Cardiac fibroblast (primary cell): ENCODE results near the gene TMC6.
"Not testable (repeated sequence)": the region's sequence is repeated elsewhere in the genome, so short reads cannot be mapped to it uniquely, and the experiment has no call there.

ENCODE experiments used
- DNase-seq, 2 donors: peaks; one replicate each; pipeline versions ENCODE4 v3.0.0 to v3.0.0-alpha.2; 2010; ENCODE audit warnings: low read depth in 2 of 2
- H3K4me3 ChIP-seq, 2 donors: replicated peaks in 1 of 2; 1 replicate in 1 of 2; 2 replicates in 1 of 2; pipeline ENCODE4 v1.5.1; 2011; ENCODE audit warnings: low read depth in 2 of 2, low read length in 2 of 2, mild to moderate bottlenecking in 2 of 2, moderate library complexity in 1 of 2
- CTCF ChIP-seq: IDR thresholded peaks from one replicate; pipeline ENCODE4 v1.5.1; 2011; ENCODE audit warnings: low read depth, mild to moderate bottlenecking, low read length, inconsistent platforms

TMC6 gene

GRCh38 chr17:78088529-78088928, 40.0 kb downstream of the TMC6 start:
- no peak overlapping the region for H3K4me3 ChIP-seq
- no peak for DNase-seq
- no peak for TF ChIP-seq CTCF

DNA sequence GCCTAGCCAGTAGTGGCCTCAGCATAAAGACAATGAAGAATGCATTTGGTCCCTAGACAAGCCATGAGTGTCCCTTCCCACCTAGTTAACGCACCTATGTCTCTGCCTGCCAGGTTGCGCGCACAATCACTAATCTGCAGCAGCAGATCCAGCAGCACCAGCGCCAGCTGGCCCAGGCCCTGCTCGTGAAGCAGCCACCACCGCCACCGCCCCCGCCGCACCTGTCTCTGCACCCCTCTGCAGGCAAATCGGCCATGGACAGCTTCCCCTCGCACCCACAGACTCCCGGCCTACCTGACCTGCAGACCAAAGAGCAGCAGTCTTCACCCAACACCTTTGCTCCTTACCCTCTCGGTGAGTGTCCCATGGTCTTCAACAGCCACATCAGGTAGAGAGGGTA, 41.8 kb downstream of the TMC6 start:
- no peak overlapping the region for H3K4me3 ChIP-seq
- TF ChIP-seq CTCF = no peak
- no peak for DNase-seq

DNA sequence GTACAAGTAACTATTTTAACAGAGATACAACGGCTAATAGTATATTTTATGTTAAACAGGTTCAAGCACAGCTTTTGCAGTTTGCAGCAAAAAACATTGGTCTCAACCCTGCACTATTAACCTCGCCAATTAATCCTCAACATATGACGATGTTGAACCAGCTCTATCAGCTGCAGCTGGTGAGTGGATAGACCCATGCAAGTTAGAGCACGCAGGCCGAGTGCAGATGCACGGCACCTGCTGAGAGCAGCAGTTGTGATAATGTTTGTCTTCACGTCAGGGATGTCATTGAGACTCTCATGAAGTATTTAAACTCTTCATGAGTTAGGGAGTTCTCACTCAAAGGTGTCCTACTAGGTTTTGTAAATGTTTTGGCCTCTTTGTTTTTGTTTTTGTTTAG, 45.6 kb downstream of the TMC6 start:
- DNase-seq = no peak
- TF ChIP-seq CTCF = no peak
- H3K4me3 ChIP-seq = no peak overlapping the region

DNA sequence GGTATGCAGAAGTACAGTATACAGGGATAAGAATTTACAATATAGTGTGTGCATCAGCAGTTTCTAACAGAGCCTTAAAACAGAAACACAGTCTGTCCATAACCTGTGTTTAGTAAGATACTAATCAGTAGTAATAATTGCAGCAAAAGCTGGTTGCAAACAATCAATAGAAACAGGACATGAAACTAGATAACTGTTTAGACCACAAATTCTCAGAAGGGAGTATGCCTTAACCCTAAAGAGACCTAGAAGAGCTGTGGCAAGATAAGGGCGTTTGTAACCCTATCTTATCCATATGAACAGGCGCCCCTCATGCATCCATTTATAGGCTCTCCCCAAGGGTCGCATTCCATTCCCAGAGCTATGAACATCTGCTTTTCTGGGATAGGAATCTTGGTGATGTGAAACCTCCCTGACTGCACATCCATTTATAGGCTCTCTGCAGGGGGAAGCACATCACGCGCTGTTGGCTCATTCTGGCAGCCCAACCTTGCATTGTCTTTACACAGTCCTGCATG, 46.1 kb downstream of the TMC6 start:
- DNase-seq, H3K4me3 ChIP-seq: not testable (repeated sequence)

DNA sequence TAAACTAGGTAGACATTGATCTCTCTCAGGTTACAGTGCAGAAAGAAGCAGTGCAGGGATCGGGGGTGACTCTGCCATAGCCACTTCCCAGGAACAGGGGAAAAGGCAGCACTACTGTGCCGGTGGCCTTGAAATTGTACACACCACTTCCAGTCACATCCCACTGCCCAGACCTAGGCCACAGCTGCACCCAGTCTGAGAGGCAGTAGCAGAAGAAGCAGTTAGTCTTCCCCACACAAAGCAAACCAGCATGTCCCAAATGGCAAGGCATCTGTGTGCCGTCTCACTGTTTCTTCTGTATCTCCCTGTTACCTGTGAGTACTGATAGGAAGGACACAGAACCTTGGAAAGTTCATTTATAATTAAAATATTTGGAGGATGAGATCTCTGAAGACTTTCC, 47.0 kb downstream of the TMC6 start:
- no peak for TF ChIP-seq CTCF
- no peak overlapping the region for H3K4me3 ChIP-seq
- no peak for DNase-seq

GRCh38 chr17:78079253-78079652, 49.3 kb downstream of the TMC6 start:
- DNase-seq = no peak
- no peak for TF ChIP-seq CTCF

GRCh38 chr17:78075545-78075944, 53.0 kb downstream of the TMC6 start:
- no peak overlapping the region for H3K4me3 ChIP-seq
- DNase-seq = no peak
- TF ChIP-seq CTCF = no peak

More at GRCh38 chr17:78079253-78079652, 49.3 kb downstream of the TMC6 start:
- H3K4me3 ChIP-seq = no peak overlapping the region
